Smooth muscle cell of trachea (primary cell): ENCODE data around the gene TES. TPM values are rescaled to one million over a fixed set of nuclear protein-coding genes. Genes with fewer than 3 reads are reported as not detected.

Experiments used
- total RNA-seq: library from RNA; depleted of rRNA; stranded (reverse); fragments of >200 nt; gene quantifications from 2 replicates; pipeline ENCODE4 v1.2.1, GENCODE V29; 2014

TES gene, protein sequence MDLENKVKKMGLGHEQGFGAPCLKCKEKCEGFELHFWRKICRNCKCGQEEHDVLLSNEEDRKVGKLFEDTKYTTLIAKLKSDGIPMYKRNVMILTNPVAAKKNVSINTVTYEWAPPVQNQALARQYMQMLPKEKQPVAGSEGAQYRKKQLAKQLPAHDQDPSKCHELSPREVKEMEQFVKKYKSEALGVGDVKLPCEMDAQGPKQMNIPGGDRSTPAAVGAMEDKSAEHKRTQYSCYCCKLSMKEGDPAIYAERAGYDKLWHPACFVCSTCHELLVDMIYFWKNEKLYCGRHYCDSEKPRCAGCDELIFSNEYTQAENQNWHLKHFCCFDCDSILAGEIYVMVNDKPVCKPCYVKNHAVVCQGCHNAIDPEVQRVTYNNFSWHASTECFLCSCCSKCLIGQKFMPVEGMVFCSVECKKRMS
- 38.5 and 62.0 TPM in 2 replicates for total RNA-seq

DNA sequence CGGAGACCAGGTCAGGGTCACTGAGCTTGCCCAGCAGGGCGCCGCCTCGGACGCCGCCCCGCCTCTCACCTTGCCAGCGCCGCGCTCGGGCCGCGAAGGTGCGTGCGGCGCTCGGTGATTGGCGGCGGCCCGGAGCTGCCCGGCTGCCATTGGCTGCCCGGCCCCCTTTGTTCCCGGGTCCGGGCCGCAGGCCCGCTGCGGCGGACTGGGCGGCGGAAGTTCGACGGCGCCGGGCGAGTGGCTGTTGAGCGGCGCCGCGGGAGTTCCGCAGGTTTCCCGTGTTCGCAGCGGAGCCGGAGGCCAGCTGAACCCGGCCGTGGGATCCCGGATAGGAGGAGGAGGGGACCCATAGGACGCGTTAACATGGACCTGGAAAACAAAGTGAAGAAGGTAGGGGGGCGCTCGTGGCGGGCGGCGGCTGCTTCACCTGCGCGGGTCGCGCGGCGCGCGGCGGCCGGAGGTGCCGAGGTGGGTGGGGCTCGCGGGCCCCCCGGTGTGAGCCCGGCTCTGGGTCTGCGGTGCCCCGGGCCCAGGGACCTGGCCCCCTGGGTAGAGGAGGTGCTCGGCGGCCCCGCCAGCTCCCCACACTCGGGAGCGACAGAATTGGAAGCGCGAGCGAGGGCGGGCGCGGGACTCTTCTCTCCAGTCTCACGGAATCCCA lies at the start of gene TES:
Gene TES, plus strand, starts transcription at position 195 of the 661 bp plus-strand sequence. Its CDS starts 169 bp downstream, at position 364.

Other genes starting within 250 kb of the TES start
- under 0.01 and 0.17 TPM in 2 replicates for gene TFEC, start 179.8 kb upstream of the TES start, total RNA-seq